Tibial nerve (tissue), 4 donors: ENCODE measurements around the gene HMCN1.

Experiments
- CTCF ChIP-seq, 5 experiments: fragments of 200-600 bp in 3 of 5; fragments of 450-650 bp in 2 of 5; sonication (generic) in 3 of 5; IDR thresholded peaks; one replicate each; pipeline ENCODE4 v1.5.1; 2016 to 2019; ENCODE audit warnings: antibody characterized with exemption in 5 of 5, mild to moderate bottlenecking in 3 of 5, moderate library complexity in 2 of 5
- EP300 ChIP-seq, 2 donors: sonication (generic); formaldehyde crosslinking; IDR thresholded peaks; one replicate each; pipeline ENCODE4 v1.6.1; 2017; ENCODE audit warnings: antibody characterized with exemption in 2 of 2, mild to moderate bottlenecking in 1 of 2
- POLR2A ChIP-seq, 2 donors: fragments of 450-650 bp; IDR thresholded peaks; one replicate each; pipeline ENCODE4 v1.6.1; 2017; ENCODE audit warnings: antibody characterized with exemption in 2 of 2, mild to moderate bottlenecking in 2 of 2, moderate library complexity in 2 of 2

DNA sequence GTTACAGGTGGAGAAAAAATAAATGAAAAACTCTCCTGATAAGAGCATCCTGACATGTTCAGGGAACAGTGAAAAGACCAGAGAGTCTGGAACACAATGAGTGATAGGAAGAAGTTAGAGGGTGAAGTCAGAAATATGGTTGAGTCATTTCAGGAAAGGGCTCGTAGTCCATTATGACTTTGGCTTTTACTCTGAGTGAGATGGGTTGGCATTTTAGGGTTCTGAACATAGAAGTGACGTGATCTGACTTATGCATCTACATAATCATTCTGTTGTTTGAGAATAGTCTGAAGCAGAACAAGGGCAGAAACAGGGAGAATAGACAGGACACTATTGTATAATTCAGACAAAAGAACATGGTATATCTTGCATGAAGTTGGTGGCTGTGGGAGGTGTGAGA is 5.8 kb downstream of the HMCN1 start:
- no peak for TF ChIP-seq CTCF (IDR thresholded peaks at IDR 0.05)
- no peak for TF ChIP-seq POLR2A (IDR thresholded peaks at IDR 0.05)
- TF ChIP-seq EP300 (IDR thresholded peaks at IDR 0.05): no peak
